Spleen (tissue), 7 donors: ENCODE results near the gene SYCP3.

Experiments used
- POLR2A ChIP-seq, 3 donors: fragments of 450-650 bp; IDR thresholded peaks; one replicate each; pipeline ENCODE4 v1.5.1; 2017; ENCODE audit warnings: antibody characterized with exemption in 3 of 3, mild to moderate bottlenecking in 1 of 3
- POLR2AphosphoS5 ChIP-seq, 3 donors: sonication (generic); formaldehyde crosslinking; IDR thresholded peaks; one replicate each; pipeline ENCODE4 v1.5.1; 2017; ENCODE audit warnings: antibody characterized with exemption in 3 of 3
- TF ChIP-seq, protein P1 (sequence below), 11 experiments: fragments of 200-600 bp in 7 of 11; fragments of 450-650 bp in 4 of 11; sonication (generic) in 4 of 11; IDR thresholded peaks in 8 of 11; conservative IDR thresholded peaks in 3 of 11; 1 replicate in 7 of 11; 2 replicates in 4 of 11; pipeline versions ENCODE4 v1.4.0 to v1.8.0; 2016 to 2021; ENCODE audit warnings: antibody characterized with exemption in 11 of 11, inconsistent platforms in 4 of 11, mild to moderate bottlenecking in 1 of 11
- donor health status: DM: no; HTN: no; CAD: no; lungs with moderate emphysema.
- donor health status: DM: no; HTN: no; CAD: no.
- donor health status: DM: no; HTN: no; CAD: no.

DNA sequence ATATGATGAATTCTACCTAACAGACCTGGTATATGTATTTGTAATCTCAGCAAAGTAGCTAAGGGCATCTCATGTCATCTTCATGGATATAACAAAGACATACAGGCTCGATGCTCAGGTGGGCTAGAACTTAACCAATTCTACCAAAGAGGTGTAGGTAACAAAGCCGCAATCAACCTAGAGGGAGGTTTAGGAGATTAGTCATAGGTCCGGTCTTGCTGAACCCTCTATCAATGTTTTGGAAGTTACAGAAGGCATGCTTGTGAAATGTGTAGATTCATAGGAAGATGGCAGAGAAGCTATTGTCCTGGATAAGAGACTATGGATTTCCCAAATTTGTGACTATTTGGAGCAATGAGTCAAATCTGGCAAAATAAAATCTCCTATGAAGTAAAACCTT, 42.6 kb upstream of the SYCP3 start:
- TF ChIP-seq, protein P1, sequence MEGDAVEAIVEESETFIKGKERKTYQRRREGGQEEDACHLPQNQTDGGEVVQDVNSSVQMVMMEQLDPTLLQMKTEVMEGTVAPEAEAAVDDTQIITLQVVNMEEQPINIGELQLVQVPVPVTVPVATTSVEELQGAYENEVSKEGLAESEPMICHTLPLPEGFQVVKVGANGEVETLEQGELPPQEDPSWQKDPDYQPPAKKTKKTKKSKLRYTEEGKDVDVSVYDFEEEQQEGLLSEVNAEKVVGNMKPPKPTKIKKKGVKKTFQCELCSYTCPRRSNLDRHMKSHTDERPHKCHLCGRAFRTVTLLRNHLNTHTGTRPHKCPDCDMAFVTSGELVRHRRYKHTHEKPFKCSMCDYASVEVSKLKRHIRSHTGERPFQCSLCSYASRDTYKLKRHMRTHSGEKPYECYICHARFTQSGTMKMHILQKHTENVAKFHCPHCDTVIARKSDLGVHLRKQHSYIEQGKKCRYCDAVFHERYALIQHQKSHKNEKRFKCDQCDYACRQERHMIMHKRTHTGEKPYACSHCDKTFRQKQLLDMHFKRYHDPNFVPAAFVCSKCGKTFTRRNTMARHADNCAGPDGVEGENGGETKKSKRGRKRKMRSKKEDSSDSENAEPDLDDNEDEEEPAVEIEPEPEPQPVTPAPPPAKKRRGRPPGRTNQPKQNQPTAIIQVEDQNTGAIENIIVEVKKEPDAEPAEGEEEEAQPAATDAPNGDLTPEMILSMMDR (IDR thresholded peaks at IDR 0.05 in 8 of 11, conservative IDR thresholded peaks at IDR 0.05 in 3 of 11): no peak
- TF ChIP-seq POLR2A (IDR thresholded peaks at IDR 0.05) (no peak), POLR2AphosphoS5 (IDR thresholded peaks at IDR 0.05) (no peak)
